Measurements from ENCODE around the gene SLC25A47.
A peak's percentile ranks its signal among the peaks of the same experiment; 100 is the strongest.
"Not testable (repeated sequence)": the region's sequence is repeated elsewhere in the genome, so short reads cannot be mapped to it uniquely, and the experiment has no call there.

Gene SLC25A47

GRCh38 chr14:100306101-100306997 lies 16.8 kb upstream of the SLC25A47 start, which contains the start of gene SLC25A29:
Gene SLC25A29 (minus strand): TSS chr14:100306444. CDS start chr14:100306232, 212 bp downstream.
- peak; percentile 96 for DNase-seq

- DNase-seq = no peak
These were observed 16.0 kb upstream of the SLC25A47 start for GRCh38 chr14:100306998-100307765.

GRCh38 chr14:100307766-100308426 lies 15.2 kb upstream of the SLC25A47 start:
- DNase-seq = no peak

- not testable (repeated sequence) for DNase-seq
These were observed 14.7 kb upstream of the SLC25A47 start for GRCh38 chr14:100308427-100308792.

GRCh38 chr14:100309028-100309737 lies 14.0 kb upstream of the SLC25A47 start:
- no peak for DNase-seq

GRCh38 chr14:100312110-100312876 lies 10.8 kb upstream of the SLC25A47 start:
- not testable (repeated sequence) for DNase-seq

- DNase-seq = no peak
These were observed 10.2 kb upstream of the SLC25A47 start for GRCh38 chr14:100312877-100313400.

GRCh38 chr14:100313464-100314230 lies 9.5 kb upstream of the SLC25A47 start:
- DNase-seq = no peak

GRCh38 chr14:100314724-100315123 lies 8.4 kb upstream of the SLC25A47 start:
- DNase-seq = no peak

- DNase-seq = no peak
These were observed 5.8 kb upstream of the SLC25A47 start for GRCh38 chr14:100317389-100317788.

GRCh38 chr14:100317912-100318808 lies 5.0 kb upstream of the SLC25A47 start:
- DNase-seq = no peak

- peak; percentile 38 for DNase-seq
These were observed 2.8 kb upstream of the SLC25A47 start for GRCh38 chr14:100320157-100320856.

- no peak for DNase-seq
These were observed 1.5 kb upstream of the SLC25A47 start for GRCh38 chr14:100321473-100322137.

- peak; percentile 39 for DNase-seq
These were observed 791 bp upstream of the SLC25A47 start for GRCh38 chr14:100322138-100322957.

- no peak for DNase-seq
These were observed 786 bp downstream of the SLC25A47 start for GRCh38 chr14:100323942-100324307.

GRCh38 chr14:100325231-100325632 lies 2.1 kb downstream of the SLC25A47 start:
- DNase-seq = no peak

- DNase-seq = no peak
These were observed 2.8 kb downstream of the SLC25A47 start for GRCh38 chr14:100325958-100326357.

- no peak for DNase-seq
These were observed 4.0 kb downstream of the SLC25A47 start for GRCh38 chr14:100327128-100327527.

All from NCI-H2171 (cell line).